Measurements from ENCODE around the gene EHMT1. TPM values are rescaled to one million over a fixed set of nuclear protein-coding genes. Genes with fewer than 3 reads are reported as not detected.

The EHMT1 gene
- polyA plus RNA-seq, 3 donors = 10.1 to 46.5 (median 15.0) TPM

GRCh38 chr9:137575364-137575715 lies 43.5 kb upstream of the EHMT1 start:
- no peak overlapping the region for H3K4me2 ChIP-seq (replicated peaks; ENCODE audit: extremely low read depth, low read length, poor library complexity, severe bottlenecking)

GRCh38 chr9:137575716-137576411 lies 42.9 kb upstream of the EHMT1 start:
- peaks cover 34 to 44% of the 10 kb centered on the region in 2 donors for H3K36me3 ChIP-seq (replicated peaks in 1 of 2; ENCODE audit: control insufficient read depth in 1 of 2, insufficient read depth in 2 of 2, low read length in 2 of 2)
- Mint-ChIP-seq H3K27me3 (ENCODE audit: low read depth in 3 of 3) (peaks cover 0 to 2% (median 0%) of the 10 kb centered on the region in 3 donors), H3K9me3 (no peaks in the 10 kb centered on the region), H3K27ac (peak overlapping the region in 1 of 7 donors; percentile 79), H3K4me3 (no peak overlapping the region), H3K4me1 (peaks cover 30% of the 10 kb centered on the region), H3K36me3 (peaks cover 42 to 46% of the 10 kb centered on the region in 2 donors)
- peaks cover 17 to 31% of the 10 kb centered on the region in 2 donors for H3K4me1 ChIP-seq (ENCODE audit: control insufficient read depth in 1 of 2, insufficient read depth in 2 of 2, low read length in 2 of 2)
- no peaks in the 10 kb centered on the region for H3K9me3 ChIP-seq (replicated peaks in 1 of 2; ENCODE audit: control insufficient read depth in 1 of 2, insufficient read depth in 1 of 2, low read length in 2 of 2)
- H3K79me2 ChIP-seq (ENCODE audit: insufficient read depth, low read length) = peaks cover 32% of the 10 kb centered on the region
- 97% methylated on average over 8 of the region's 12 CpGs for WGBS (ENCODE audit: insufficient coverage)
- no peaks in the 10 kb centered on the region for H3K27me3 ChIP-seq (ENCODE audit: control insufficient read depth in 2 of 2, insufficient read depth in 2 of 2, low read length in 2 of 2)
- TF ChIP-seq CTCF (IDR thresholded peaks at IDR 0.05) = no peak
- peaks cover 26% of the 10 kb centered on the region for H4K20me1 ChIP-seq (ENCODE audit: insufficient read depth, low read length)
- H3K4me2 ChIP-seq (replicated peaks; ENCODE audit: extremely low read depth, low read length, poor library complexity, severe bottlenecking) = no peak overlapping the region
- no peak overlapping the region for H3K4me3 ChIP-seq (replicated peaks in 1 of 3; ENCODE audit: low read depth in 2 of 3, low read length in 3 of 3)
- no peak overlapping the region for H2AFZ ChIP-seq (ENCODE audit: insufficient read depth, low read depth, low read length, poor library complexity, severe bottlenecking)
- intact Hi-C loops (cut with micrococcal nuclease) = loop anchor here (5.0 to 10.0 kb wide), 2 partner anchors 41 to 119 kb away; partner anchors contain the start of gene EHMT1 (in 2 of the 2)
- no peak for DNase-seq
- no peak overlapping the region for H3K27ac ChIP-seq (ENCODE audit: low read depth in 1 of 2, low read length in 2 of 2)
- no peak overlapping the region for H3K9ac ChIP-seq (ENCODE audit: insufficient read depth, low read length, poor library complexity, severe bottlenecking)

More at GRCh38 chr9:137575364-137575715, 43.5 kb upstream of the EHMT1 start:
- Mint-ChIP-seq H3K4me3 (no peak overlapping the region), H3K9me3 (peaks cover 0 to under 1% (median 0%) of the 10 kb centered on the region in 7 donors), H3K36me3 (peaks cover 47 to 50% of the 10 kb centered on the region in 2 donors), H3K27ac (peak overlapping the region in 1 of 7 donors; percentile 72), H3K27me3 (ENCODE audit: low read depth in 3 of 3) (peaks cover 0 to 2% (median 0%) of the 10 kb centered on the region in 3 donors), H3K4me1 (peaks cover 30% of the 10 kb centered on the region)
- no peak overlapping the region for H3K4me3 ChIP-seq (replicated peaks in 1 of 3; ENCODE audit: low read depth in 2 of 3, low read length in 3 of 3)
- intact Hi-C loops (cut with micrococcal nuclease) = loop anchor here (5.0 to 10.0 kb wide), 2 partner anchors 42 to 119 kb away; partner anchors contain the start of gene EHMT1 (in 2 of the 2)
- DNase-seq = no peak
- no peak for TF ChIP-seq CTCF (IDR thresholded peaks at IDR 0.05)
- H3K9ac ChIP-seq (ENCODE audit: insufficient read depth, low read length, poor library complexity, severe bottlenecking) = no peak overlapping the region
- no peaks in the 10 kb centered on the region for H3K27me3 ChIP-seq (ENCODE audit: control insufficient read depth in 2 of 2, insufficient read depth in 2 of 2, low read length in 2 of 2)
- H4K20me1 ChIP-seq (ENCODE audit: insufficient read depth, low read length) = peaks cover 28% of the 10 kb centered on the region
- H3K79me2 ChIP-seq (ENCODE audit: insufficient read depth, low read length) = peaks cover 32% of the 10 kb centered on the region
- peaks cover 17 to 31% of the 10 kb centered on the region in 2 donors for H3K4me1 ChIP-seq (ENCODE audit: control insufficient read depth in 1 of 2, insufficient read depth in 2 of 2, low read length in 2 of 2)
- H3K9me3 ChIP-seq (replicated peaks in 1 of 2; ENCODE audit: control insufficient read depth in 1 of 2, insufficient read depth in 1 of 2, low read length in 2 of 2) = no peaks in the 10 kb centered on the region
- peaks cover 34 to 44% of the 10 kb centered on the region in 2 donors for H3K36me3 ChIP-seq (replicated peaks in 1 of 2; ENCODE audit: control insufficient read depth in 1 of 2, insufficient read depth in 2 of 2, low read length in 2 of 2)
- no peak overlapping the region for H2AFZ ChIP-seq (ENCODE audit: insufficient read depth, low read depth, low read length, poor library complexity, severe bottlenecking)
- 90% methylated on average over 9 of the region's 9 CpGs for WGBS (ENCODE audit: insufficient coverage)
- H3K27ac ChIP-seq (ENCODE audit: low read depth in 1 of 2, low read length in 2 of 2) = no peak overlapping the region
